A673 (cell line): Measurements from ENCODE around the gene ANK2. TPM values are rescaled to one million over a fixed set of nuclear protein-coding genes. Genes with fewer than 3 reads are reported as not detected.

Experiments
- BruUV-seq: library from RNA; stranded (reverse); fragments of 400-500 nt; replicated peaks from 2 replicates; lab custom pipeline; 2021; lab: Mats Ljungman, UMichigan
- CTCF ChIA-PET: fragments of 300-600 bp; sonication (Branson Sonifier 250); formaldehyde crosslinking; loops from one replicate; lab custom pipeline; 2022; ENCODE audit warnings: antibody characterized with exemption; lab: Charles Lee
- POLR2A ChIA-PET: fragments of 300-600 bp; sonication (Branson Sonifier 250); formaldehyde crosslinking; loops from one replicate; lab custom pipeline; 2022; ENCODE audit warnings: antibody characterized with exemption; ENCODE audit not compliant: low non-redundant PET; lab: Charles Lee
- DNase-seq: peaks from one replicate; pipeline ENCODE4 v3.0.0-alpha.2; 2015; ENCODE audit warnings: low spot score
- H3K27ac ChIP-seq: fragments of 200-600 bp; sonication (generic); 2 replicates; pipeline ENCODE4 v1.5.1; 2016; ENCODE audit warnings: mixed run types, low read depth, mild to moderate bottlenecking, mixed read lengths, antibody characterized with exemption, low read length; ENCODE audit not compliant: poor library complexity, severe bottlenecking
- H3K27me3 ChIP-seq: fragments of 200-600 bp; sonication (generic); replicated peaks from 2 replicates; pipeline ENCODE4 v1.6.1; 2017; ENCODE audit warnings: mixed run types, low read depth, mild to moderate bottlenecking, mixed read lengths, antibody characterized with exemption, low read length; ENCODE audit not compliant: insufficient read depth, poor library complexity
- H3K36me3 ChIP-seq: fragments of 200-600 bp; sonication (generic); 2 replicates; pipeline ENCODE4 v1.6.1; 2016; ENCODE audit warnings: mixed run types, mild to moderate bottlenecking, mixed read lengths, antibody characterized with exemption, low read length; ENCODE audit not compliant: insufficient read depth, poor library complexity, severe bottlenecking
- H3K4me1 ChIP-seq: fragments of 200-600 bp; sonication (generic); 2 replicates; pipeline ENCODE4 v1.6.1; 2017; ENCODE audit warnings: mixed run types, mild to moderate bottlenecking, mixed read lengths, antibody characterized with exemption, low read length; ENCODE audit not compliant: insufficient read depth, poor library complexity, severe bottlenecking
- H3K4me3 ChIP-seq: fragments of 200-600 bp; sonication (generic); 2 replicates; pipeline ENCODE4 v1.5.1; 2016; ENCODE audit warnings: low read depth, mixed run types, mild to moderate bottlenecking, mixed read lengths, low read length; ENCODE audit not compliant: poor library complexity, severe bottlenecking
- H3K9me3 ChIP-seq: fragments of 200-600 bp; sonication (generic); 2 replicates; pipeline ENCODE4 v1.6.1; 2016; ENCODE audit warnings: mixed run types, low read depth, mild to moderate bottlenecking, mixed read lengths, antibody characterized with exemption, low read length; ENCODE audit not compliant: poor library complexity, severe bottlenecking
- EZH2 ChIP-seq: fragments of 200-600 bp; sonication (generic); IDR thresholded peaks from 2 replicates; pipeline ENCODE4 v1.6.1; 2017; ENCODE audit warnings: borderline replicate concordance, low read depth, mild to moderate bottlenecking, mixed read lengths, antibody characterized with exemption, low read length; ENCODE audit not compliant: poor library complexity, severe bottlenecking
- intact Hi-C: fragments of 100-400 bp; cut with micrococcal nuclease; formaldehyde crosslinking; loops from one replicate; pipeline ENCODE4 v1.10.0; 2022; ENCODE audit not compliant: unreplicated experiment
- total RNA-seq: library from RNA; stranded (reverse); gene quantifications from 2 replicates; pipeline ENCODE4 v1.2.3, GENCODE V29; 2021
- TF ChIP-seq, protein P1 (sequence below): fragments of 300-800, 200-600 bp; sonication (generic); conservative IDR thresholded peaks from 2 replicates; pipeline ENCODE4 v1.5.1; 2017; ENCODE audit warnings: low read depth, mild to moderate bottlenecking, antibody characterized with exemption, low read length, moderate library complexity, mixed read lengths

The ANK2 gene
- total RNA-seq, 1 experiment from 2014 or later: 12.7 TPM

GRCh38 chr4:113006632-113007031, 42.8 kb upstream of the ANK2 start:
- TF ChIP-seq EZH2: no peak
- TF ChIP-seq, protein P1, sequence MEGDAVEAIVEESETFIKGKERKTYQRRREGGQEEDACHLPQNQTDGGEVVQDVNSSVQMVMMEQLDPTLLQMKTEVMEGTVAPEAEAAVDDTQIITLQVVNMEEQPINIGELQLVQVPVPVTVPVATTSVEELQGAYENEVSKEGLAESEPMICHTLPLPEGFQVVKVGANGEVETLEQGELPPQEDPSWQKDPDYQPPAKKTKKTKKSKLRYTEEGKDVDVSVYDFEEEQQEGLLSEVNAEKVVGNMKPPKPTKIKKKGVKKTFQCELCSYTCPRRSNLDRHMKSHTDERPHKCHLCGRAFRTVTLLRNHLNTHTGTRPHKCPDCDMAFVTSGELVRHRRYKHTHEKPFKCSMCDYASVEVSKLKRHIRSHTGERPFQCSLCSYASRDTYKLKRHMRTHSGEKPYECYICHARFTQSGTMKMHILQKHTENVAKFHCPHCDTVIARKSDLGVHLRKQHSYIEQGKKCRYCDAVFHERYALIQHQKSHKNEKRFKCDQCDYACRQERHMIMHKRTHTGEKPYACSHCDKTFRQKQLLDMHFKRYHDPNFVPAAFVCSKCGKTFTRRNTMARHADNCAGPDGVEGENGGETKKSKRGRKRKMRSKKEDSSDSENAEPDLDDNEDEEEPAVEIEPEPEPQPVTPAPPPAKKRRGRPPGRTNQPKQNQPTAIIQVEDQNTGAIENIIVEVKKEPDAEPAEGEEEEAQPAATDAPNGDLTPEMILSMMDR: no peak
- no peaks in the 10 kb centered on the region for H3K27me3 ChIP-seq
- intact Hi-C loops: no loop called here
- H3K4me3 ChIP-seq: no peak overlapping the region
- H3K4me1 ChIP-seq: no peaks in the 10 kb centered on the region
- no peaks in the 10 kb centered on the region for H3K36me3 ChIP-seq
- no TSS peak for BruUV-seq
- no peaks in the 10 kb centered on the region for H3K9me3 ChIP-seq
- DNase-seq: no peak
- CTCF ChIA-PET: no interaction called here
- POLR2A ChIA-PET: no interaction called here
- H3K27ac ChIP-seq: no peak overlapping the region

GRCh38 chr4:113007151-113007550, 42.3 kb upstream of the ANK2 start:
- Histone ChIP-seq H3K36me3 (no peaks in the 10 kb centered on the region), H3K27me3 (no peaks in the 10 kb centered on the region), H3K27ac (no peak overlapping the region), H3K9me3 (no peaks in the 10 kb centered on the region), H3K4me1 (no peaks in the 10 kb centered on the region), H3K4me3 (no peak overlapping the region)
- DNase-seq: no peak
- ChIA-PET POLR2A (no interaction called here), CTCF (no interaction called here)
- BruUV-seq: no TSS peak
- intact Hi-C loops: no loop called here
- TF ChIP-seq EZH2: no peak
- TF ChIP-seq, protein P1: no peak

GRCh38 chr4:113008135-113008534, 41.3 kb upstream of the ANK2 start:
- Histone ChIP-seq H3K36me3 (no peaks in the 10 kb centered on the region), H3K9me3 (no peaks in the 10 kb centered on the region), H3K27me3 (no peaks in the 10 kb centered on the region), H3K4me3 (no peak overlapping the region), H3K4me1 (no peaks in the 10 kb centered on the region), H3K27ac (no peak overlapping the region)
- POLR2A ChIA-PET: no interaction called here
- DNase-seq: no peak
- CTCF ChIA-PET: interaction anchor here (0.5 kb wide), 1 partner anchor 31 kb away, joined by 3 read pairs; no protein-coding TSS in a partner anchor
- intact Hi-C loops: no loop called here
- no peak for TF ChIP-seq EZH2
- TF ChIP-seq, protein P1: no peak
- BruUV-seq: no TSS peak
